ENCODE measurements around the gene TTLL13. TPM values are rescaled to one million over a fixed set of nuclear protein-coding genes. Genes with fewer than 3 reads are reported as not detected.
"Not testable (repeated sequence)": the region's sequence is repeated elsewhere in the genome, so short reads cannot be mapped to it uniquely, and the experiment has no call there.

The TTLL13 gene
- total RNA-seq, 1 donor from 2014 or later = 0.15 TPM

DNA sequence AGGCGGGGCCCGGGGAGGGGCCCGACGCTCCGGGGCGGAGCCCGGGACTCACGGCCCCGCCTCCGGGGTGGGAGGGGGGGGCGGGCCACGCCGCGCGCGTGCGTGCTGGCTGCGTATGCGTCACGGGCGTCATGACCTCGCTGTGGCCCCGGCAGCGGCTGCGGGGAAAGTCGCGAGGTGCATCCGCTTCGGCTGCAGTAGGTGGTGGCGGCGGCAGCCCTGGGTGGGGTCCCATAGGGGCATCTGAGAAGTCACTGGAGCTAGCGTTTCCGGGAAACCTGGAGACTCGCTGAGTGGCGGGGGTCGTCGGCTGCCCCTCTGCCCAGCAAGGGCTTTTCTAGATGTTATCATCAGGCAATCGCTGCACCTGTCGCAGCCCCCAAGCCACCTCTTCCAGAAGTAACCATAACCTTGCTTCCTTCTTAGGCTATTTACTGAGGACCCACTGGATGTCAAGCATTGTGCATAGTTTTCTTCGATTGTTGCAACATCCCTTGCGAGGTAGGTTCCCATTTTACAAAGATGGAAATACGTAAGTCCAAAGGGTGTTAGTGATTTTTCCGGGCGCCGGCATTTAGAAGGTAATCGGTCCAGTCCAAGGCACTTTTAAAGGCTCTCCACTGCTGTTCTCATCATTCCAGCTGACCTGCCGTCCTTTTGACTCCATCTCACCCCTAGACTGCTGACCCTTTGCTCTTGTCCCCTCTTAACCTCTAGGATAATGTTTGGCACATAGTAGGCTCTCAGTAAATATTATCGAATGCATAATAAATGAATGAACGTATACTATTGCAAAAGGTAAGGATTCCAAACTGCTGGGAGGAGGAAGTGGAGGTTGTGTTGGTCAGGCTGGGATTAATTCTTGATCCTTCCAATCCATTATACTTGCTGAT is 15.0 kb upstream of the TTLL13 start, which contains the start of gene GDPGP1:
Gene GDPGP1 (plus strand): TSS at position 114 of the 893 bp plus-strand sequence. CDS start 6,700 bp downstream, outside the sequence.
- ATAC-seq (no peak), DNase-seq (ENCODE audit: low spot score) (no peak)

DNA sequence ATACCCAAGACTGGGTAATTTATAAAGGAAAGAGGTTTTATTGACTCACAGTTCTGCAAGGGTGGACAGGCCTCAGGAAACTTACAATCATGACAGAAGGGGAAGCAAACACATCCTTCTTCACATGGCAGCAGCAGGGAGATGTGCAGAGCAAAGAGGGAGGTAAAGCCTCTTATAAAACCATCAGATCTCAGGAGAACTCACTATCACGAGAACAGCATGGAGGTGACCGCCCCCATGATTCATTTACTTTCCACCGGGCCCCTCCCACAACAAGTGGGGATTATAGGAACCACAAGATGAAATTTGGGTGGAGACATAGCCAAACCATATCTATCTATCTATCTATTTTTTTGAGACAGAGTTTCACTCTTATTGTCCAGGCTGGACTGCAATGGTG is 10.0 kb upstream of the TTLL13 start:
- no peak for DNase-seq (ENCODE audit: low spot score)
- no peak for ATAC-seq

GRCh38 chr15:90240856-90241255 is 8.5 kb upstream of the TTLL13 start:
- DNase-seq (ENCODE audit: low spot score) = no peak
- no peak for ATAC-seq

- ATAC-seq (peak; percentile 42), DNase-seq (ENCODE audit: low spot score) (no peak)
Observed at GRCh38 chr15:90241343-90242192, 7.8 kb upstream of the TTLL13 start.

DNA sequence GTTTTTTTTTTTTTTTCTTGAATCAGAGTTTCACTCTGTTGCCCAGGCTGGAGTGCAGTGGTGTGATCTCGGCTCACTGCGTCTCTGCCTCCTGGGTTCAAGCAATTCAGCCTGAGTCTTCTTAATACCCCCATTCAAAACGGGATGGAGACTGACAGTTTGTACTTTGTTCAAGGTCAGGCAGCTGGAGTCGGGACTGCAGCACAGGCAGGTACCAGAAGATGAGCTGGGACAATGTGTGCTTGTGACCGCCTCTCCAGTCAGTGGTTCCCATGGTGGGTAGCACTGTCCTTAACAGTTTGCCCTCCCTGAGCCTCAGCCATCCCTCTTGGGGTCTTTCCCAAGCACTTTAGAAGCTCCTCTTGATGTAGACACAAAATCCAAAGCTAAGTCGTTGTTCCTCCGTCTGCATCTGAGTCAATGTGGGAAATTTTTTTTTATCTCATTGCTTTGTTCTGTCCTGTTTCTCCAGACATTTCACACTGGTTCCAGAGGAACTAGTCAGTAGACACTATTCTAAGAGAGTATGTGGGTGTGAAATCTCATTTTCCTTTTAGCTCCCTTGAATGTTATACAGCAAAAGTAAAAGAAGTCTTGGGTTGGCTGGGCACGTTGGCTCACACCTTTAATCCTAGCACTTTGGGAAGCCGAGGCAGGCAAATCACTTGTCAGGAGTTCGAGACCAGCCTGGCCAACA is 5.3 kb upstream of the TTLL13 start:
- ATAC-seq (no peak), DNase-seq (ENCODE audit: low spot score) (no peak)

DNA sequence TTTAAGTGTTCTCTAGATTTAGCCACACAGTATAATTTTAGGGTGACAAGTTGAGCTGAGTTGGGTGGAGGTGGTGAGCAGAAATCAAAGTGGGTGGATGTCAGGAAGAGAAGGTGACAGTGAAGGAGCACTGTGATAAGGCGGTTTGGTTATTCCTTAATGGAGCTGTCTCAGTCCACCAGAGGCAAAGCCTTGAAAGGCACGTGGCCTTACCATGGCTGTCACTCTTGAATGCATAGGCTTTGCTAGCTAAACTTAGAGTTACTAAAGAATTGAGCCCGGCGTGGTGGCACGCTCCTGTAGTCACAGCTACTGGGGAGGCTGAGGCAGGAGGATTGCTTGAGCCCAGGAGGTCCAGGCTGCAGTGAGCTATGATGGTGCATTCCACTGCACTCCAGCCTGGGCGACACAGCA is 560 bp upstream of the TTLL13 start:
- ATAC-seq (no peak), DNase-seq (ENCODE audit: low spot score) (no peak)

DNA sequence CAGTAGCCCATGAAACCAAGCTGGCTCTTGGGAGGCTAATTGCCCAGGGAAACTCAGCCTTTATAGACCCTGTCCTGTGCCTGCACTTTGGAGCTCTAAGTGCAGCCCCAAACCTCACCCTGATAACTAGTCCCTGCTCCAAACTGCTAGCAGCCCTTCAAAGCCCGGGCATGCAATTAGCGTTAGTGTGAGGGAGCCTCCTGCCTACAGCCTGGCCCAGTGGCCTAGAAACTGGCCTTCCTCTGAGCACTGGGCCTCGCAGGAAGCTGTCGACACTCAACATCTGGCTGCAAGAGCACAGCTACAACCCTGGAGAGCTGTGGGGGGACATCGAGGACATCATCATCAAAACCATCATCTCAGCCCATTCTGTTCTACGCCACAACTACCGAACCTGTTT is 8.4 kb downstream of the TTLL13 start:
- no peak for ATAC-seq
- DNase-seq (ENCODE audit: low spot score) = no peak

GRCh38 chr15:90259524-90259923 is 10.2 kb downstream of the TTLL13 start:
- DNase-seq (ENCODE audit: low spot score) (no peak), ATAC-seq (no peak)

DNA sequence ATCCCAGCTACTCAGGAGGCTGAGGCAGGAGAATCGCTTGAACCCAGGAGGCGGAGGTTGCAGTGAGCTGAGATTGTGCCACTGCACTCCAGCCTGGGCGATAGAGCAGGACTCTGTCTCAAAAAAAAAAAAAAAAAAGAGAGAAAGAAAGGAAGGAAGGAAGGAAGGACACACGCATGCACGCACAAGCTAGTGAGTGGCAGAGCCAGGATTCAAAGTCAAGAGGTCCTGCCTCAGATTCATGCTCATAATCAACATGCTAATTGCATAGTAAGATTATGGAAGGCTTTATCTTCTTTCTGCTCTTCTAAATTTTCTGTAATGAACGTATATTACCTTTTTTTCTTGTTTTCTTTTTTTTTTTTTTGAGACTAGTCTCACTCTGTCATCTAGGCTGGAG is 11.4 kb downstream of the TTLL13 start:
- not testable (repeated sequence) for ATAC-seq; DNase-seq (ENCODE audit: low spot score)

GRCh38 chr15:90261811-90262210 is 12.5 kb downstream of the TTLL13 start:
- ATAC-seq = no peak
- DNase-seq (ENCODE audit: low spot score) = no peak

DNA sequence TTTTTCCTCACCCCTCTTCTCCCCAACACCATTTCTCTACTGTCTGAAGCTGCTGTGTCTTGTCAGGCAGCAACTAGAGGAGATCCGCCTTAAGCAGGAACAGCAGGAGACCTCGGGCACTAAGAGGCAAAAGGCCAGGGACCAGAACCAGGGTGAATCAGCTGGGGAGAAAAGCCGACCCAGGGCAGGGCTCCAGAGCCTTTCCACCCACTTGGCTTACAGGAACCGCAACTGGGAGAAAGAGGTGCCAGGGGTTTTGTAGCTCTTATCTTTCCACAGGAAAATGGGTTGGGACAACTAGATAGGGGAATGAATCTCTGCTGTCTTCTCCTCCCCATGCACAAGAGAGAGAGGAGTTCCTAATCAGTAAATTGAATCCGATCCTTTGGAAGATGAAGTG is 13.1 kb downstream of the TTLL13 start:
- ATAC-seq = no peak
- no peak for DNase-seq (ENCODE audit: low spot score)

- DNase-seq (ENCODE audit: low spot score) (peak; percentile 55), ATAC-seq (peak; percentile 57)
Observed at GRCh38 chr15:90264671-90265070, 15.3 kb downstream of the TTLL13 start.

DNA sequence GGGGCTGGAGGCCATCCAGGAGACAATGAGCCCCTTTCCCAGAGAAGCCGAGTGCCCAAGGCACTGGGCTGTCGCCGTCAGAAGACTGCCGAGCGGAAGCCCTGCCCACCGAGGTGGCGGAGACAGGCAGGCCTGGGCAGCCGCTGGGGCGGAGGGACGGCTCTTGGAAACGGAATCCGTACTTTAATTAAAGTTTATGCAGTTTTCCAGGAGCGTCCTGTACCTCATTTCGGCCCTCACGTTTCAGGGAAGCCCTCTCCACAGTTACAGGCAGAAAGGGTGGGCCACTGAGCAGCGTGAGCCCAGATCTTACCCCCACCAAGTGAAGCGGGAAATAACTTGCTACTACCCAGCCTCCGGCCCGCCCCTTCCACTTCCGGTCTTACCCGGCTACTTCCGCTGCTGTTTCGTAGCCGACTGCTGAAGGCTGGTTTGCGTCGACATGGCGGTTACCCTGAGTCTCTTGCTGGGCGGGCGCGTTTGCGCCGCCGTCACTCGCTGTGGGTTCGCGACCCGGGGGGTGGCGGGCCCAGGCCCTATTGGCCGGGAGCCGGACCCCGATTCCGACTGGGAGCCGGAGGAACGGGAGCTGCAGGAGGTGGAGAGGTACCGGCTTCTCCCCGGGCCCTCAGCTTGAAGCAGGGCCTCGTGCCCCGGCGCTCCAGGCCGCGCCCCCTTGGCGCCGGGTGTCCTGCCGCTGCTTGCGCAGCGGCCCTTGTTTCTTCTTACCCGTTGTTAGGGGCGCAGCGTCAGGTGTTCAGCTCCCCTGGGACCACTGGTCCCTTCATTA is 16.1 kb downstream of the TTLL13 start, which contains the start of gene NGRN:
Gene NGRN (plus strand): TSS at position 402 of the 790 bp plus-strand sequence. CDS start 41 bp downstream, at position 443.
- ATAC-seq (peak; percentile 94), DNase-seq (ENCODE audit: low spot score) (peak; percentile 94)

DNA sequence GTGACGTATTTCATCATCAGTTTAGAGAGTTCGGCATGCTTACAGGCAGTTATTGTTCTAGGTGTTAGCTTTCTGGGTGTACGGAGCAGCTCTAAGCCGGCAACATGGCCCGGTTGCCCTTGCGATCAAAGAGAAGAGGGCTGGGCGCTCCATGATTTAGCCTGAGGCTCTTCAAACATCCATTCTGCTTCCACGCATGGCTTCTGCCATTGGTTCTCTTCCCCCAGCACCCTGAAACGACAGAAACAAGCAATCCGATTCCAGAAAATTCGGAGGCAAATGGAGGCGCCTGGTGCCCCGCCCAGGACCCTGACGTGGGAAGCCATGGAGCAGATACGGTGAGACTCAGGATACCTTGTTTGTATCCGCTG is 16.7 kb downstream of the TTLL13 start:
- DNase-seq (ENCODE audit: low spot score) (peak; percentile 48), ATAC-seq (peak; percentile 40)

DNA sequence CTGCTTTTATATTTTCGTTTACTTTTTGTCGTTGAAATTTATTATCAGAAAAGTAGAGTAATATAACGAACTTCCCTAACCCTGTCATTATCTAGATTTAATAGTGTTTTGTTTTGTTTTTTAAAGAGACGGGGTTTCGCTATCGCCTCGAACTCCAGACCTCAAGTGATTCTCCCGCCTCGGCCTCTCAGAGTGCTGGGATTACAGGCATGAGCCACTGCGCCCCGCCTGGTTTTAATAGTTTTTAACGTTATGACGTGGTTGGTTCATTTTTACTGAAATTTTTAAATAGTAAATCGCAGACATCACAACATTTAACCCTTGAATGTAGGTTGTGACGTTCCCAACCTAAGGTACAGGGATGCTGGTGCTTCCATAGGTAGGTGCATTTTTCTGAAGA is 17.1 kb downstream of the TTLL13 start:
- no peak for DNase-seq (ENCODE audit: low spot score)
- no peak for ATAC-seq

DNA sequence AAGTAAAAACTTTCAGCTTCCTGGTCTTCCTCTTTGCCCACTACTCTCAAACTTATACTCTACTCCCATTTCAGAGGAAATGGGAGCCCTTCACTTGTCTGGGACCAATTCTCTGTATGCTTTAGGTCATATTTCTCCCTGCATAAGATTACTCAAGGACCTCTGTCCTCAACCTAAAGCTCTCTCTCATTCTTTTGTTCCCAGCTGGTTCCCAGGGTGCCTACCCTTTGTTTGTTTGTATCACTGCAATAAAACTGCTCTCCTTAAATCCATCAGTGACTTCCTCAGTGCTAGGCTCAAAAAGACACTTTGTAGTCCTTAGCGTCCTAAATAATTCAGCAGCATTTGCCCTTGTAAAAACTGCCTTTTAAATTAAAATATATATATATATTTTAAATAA is 19.1 kb downstream of the TTLL13 start:
- DNase-seq (ENCODE audit: low spot score) (no peak), ATAC-seq (no peak)

GRCh38 chr15:90270502-90271150 is 21.3 kb downstream of the TTLL13 start:
- ATAC-seq (no peak), DNase-seq (ENCODE audit: low spot score) (no peak)

- DNase-seq (ENCODE audit: low spot score) = no peak
- no peak for ATAC-seq
Observed at GRCh38 chr15:90271459-90272166, 22.3 kb downstream of the TTLL13 start.

DNA sequence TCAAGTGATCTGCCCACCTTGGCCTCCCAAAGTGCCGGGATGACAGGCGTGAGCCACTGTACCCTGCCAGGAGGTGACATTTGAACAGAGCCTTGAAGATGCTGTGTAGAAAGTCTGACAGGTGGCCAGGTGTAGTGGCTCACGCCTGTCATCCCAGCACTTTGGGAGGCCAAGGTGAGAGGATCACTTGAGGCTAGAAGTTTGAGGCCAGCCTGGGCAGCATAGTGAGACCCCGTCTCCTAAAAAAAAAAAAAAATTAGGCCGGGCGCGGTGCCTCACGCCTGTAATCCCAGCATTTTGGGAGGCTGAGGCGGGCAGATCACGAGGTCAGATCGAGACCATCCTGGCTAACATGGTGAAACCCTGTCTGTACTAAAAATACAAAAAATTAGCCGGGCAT is 29.1 kb downstream of the TTLL13 start:
- not testable (repeated sequence) for ATAC-seq; DNase-seq (ENCODE audit: low spot score)

Measured in left lobe of liver (tissue), 2 donors.